Renal cortical epithelial cell (primary cell): Measurements from ENCODE around the gene C5. TPM values are rescaled to one million over a fixed set of nuclear protein-coding genes. Genes with fewer than 3 reads are reported as not detected.
A peak's percentile ranks its signal among the peaks of the same experiment; 100 is the strongest.

Experiments used
- DNase-seq: peaks from one replicate; pipeline ENCODE4 v3.0.0-alpha.2; 2011; ENCODE audit warnings: low read depth
- total RNA-seq: library from RNA; depleted of rRNA; stranded (reverse); fragments of >200 nt; gene quantifications from 2 replicates; pipeline ENCODE4 v1.2.3, GENCODE V29; 2014

C5 gene
- total RNA-seq, 1 donor from 2014 or later = 2.6 TPM

- no peak for DNase-seq
These were observed 139.4 kb downstream of the C5 start for GRCh38 chr9:120910643-120911042.

GRCh38 chr9:120909904-120910303 lies 140.2 kb downstream of the C5 start:
- DNase-seq = peak; percentile 64

GRCh38 chr9:120905315-120906164 lies 144.5 kb downstream of the C5 start:
- no peak for DNase-seq

GRCh38 chr9:120904978-120905301 lies 145.1 kb downstream of the C5 start:
- no peak for DNase-seq

- no peak for DNase-seq
These were observed 145.8 kb downstream of the C5 start for GRCh38 chr9:120904061-120904977.

GRCh38 chr9:120902569-120903535 lies 147.2 kb downstream of the C5 start:
- no peak for DNase-seq

Other genes with a start within 250 kb of the C5 start
- gene PSMD5, start 207.4 kb downstream of the C5 start, total RNA-seq = 25.5 and 38.4 TPM in 2 replicates
- gene PHF19, start 173.1 kb downstream of the C5 start, total RNA-seq = 8.0 and 21.4 TPM in 2 replicates
- 3.4 and 16.0 TPM in 2 replicates for gene TRAF1, start 123.5 kb downstream of the C5 start, total RNA-seq
- 6.2 and 6.4 TPM in 2 replicates for gene CNTRL, start 24.7 kb upstream of the C5 start, total RNA-seq
- gene RAB14, start 151.6 kb upstream of the C5 start, total RNA-seq = 21.5 and 55.8 TPM in 2 replicates
- gene GSN, start 217.9 kb upstream of the C5 start, total RNA-seq = 591 and 645 TPM in 2 replicates